GM18517 (cell line): ENCODE measurements around the gene CETN1.

ENCODE experiments used
- ATAC-seq: cut with Tn5 transposase; IDR thresholded peaks from one replicate; pipeline ENCODE4 v1.9.1; 2021; ENCODE audit warnings: mild to moderate bottlenecking, moderate library complexity; ENCODE audit not compliant: unreplicated experiment

CETN1 gene

GRCh38 chr18:621291-622043 is 41.3 kb downstream of the CETN1 start:
- no peak for ATAC-seq

GRCh38 chr18:622289-622688 is 42.1 kb downstream of the CETN1 start:
- no peak for ATAC-seq

- no peak for ATAC-seq
Observed at GRCh38 chr18:623761-624620, 43.8 kb downstream of the CETN1 start.

GRCh38 chr18:627231-627630 is 47.1 kb downstream of the CETN1 start:
- ATAC-seq: no peak

DNA sequence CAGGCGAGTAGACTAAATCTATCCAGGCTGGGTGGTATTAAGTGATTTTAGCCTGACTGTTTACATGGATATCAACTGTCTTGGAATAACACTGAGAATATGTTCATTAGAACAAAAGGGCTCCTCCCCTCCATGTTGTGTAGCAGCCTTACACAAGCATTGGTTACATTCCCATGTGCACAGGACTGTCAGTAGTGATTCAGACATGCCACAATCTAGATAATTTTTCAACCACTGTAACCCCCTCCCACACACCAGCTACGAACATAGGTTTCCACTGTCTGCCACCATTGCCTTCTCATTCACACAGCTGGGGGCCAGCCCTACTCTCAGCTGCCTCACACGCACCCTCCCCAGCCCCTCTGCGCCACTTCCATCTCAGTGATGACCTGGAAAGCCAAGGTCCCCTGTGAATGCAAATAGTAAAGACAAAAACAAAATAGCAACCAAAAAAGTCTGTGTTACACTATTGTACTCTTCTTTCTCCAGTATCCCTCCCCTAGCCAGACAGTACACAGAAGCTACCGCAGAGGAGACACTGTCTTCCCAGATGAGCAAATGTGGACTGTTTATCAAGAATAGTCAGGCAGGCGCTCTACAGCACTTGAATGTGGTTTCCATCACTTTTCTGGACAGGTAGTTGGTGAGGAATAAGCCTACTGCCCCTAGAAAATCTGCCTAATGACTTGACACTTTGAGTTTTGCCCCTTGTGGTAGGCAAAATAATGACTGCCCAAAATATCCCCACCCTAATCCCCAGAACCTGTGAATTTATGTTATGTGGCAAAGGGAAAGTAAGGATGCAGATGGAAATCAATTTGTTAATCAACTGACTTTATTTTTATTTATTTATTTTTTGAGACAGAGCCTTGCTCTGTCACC is 49.3 kb downstream of the CETN1 start:
- no peak for ATAC-seq

DNA sequence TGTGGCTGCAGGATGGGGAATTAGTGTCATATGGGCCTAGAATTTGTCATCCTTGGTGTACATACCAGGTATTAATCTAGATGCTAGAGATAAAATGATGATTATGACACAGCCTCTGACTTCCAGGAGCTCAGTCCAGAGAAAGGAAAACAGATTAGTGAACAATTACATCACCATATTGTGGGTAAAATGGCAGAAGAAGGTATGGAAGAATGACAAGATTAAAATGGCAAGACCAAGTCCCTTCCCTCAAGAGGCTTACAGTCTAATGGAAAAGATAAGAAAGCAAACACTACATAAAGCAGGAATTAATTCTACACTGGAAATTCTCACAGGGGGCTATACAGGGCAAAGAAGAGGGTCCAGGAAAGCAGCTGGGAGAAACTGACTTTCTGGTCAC is 51.4 kb downstream of the CETN1 start:
- no peak for ATAC-seq
